ENCODE measurements around the gene CR2.

CR2 gene

DNA sequence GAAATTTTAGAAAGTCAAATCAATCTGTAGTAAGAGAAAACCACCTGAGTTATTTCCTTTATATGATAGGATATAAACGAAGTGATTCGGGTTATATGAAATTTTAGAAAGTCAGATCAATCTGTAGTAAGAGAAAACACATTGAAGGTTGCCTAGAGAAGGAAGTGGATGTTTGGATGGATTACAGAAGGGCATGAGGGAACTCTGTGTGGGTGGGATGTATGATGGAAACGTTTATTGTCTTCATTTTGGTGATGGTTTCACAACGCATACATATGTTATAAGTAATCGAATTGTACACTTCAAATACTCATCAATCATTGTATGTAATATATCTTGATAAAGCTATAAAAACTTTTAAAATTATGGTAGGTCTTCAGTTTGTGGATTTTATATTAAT lies 46.9 kb downstream of the CR2 start:
- TF ChIP-seq SIN3A (IDR thresholded peaks at IDR 0.05; ENCODE audit: borderline replicate concordance, insufficient read depth, low read length) (no peak), FOXP2 (optimal IDR thresholded peaks at IDR 0.05; ENCODE audit: borderline replicate concordance, extremely low read depth, extremely low read length, insufficient read depth) (no peak), TAF1 (IDR thresholded peaks at IDR 0.05; ENCODE audit: borderline replicate concordance, insufficient read depth, low read length) (no peak), POLR2AphosphoS5 (IDR thresholded peaks at IDR 0.05; ENCODE audit: low read depth, low read length) (no peak)
- TF ChIP-seq, protein P1, sequence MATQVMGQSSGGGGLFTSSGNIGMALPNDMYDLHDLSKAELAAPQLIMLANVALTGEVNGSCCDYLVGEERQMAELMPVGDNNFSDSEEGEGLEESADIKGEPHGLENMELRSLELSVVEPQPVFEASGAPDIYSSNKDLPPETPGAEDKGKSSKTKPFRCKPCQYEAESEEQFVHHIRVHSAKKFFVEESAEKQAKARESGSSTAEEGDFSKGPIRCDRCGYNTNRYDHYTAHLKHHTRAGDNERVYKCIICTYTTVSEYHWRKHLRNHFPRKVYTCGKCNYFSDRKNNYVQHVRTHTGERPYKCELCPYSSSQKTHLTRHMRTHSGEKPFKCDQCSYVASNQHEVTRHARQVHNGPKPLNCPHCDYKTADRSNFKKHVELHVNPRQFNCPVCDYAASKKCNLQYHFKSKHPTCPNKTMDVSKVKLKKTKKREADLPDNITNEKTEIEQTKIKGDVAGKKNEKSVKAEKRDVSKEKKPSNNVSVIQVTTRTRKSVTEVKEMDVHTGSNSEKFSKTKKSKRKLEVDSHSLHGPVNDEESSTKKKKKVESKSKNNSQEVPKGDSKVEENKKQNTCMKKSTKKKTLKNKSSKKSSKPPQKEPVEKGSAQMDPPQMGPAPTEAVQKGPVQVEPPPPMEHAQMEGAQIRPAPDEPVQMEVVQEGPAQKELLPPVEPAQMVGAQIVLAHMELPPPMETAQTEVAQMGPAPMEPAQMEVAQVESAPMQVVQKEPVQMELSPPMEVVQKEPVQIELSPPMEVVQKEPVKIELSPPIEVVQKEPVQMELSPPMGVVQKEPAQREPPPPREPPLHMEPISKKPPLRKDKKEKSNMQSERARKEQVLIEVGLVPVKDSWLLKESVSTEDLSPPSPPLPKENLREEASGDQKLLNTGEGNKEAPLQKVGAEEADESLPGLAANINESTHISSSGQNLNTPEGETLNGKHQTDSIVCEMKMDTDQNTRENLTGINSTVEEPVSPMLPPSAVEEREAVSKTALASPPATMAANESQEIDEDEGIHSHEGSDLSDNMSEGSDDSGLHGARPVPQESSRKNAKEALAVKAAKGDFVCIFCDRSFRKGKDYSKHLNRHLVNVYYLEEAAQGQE (IDR thresholded peaks at IDR 0.05; ENCODE audit: insufficient read depth in 1 of 2, low read depth in 2 of 2, low read length in 2 of 2), result no peak

DNA sequence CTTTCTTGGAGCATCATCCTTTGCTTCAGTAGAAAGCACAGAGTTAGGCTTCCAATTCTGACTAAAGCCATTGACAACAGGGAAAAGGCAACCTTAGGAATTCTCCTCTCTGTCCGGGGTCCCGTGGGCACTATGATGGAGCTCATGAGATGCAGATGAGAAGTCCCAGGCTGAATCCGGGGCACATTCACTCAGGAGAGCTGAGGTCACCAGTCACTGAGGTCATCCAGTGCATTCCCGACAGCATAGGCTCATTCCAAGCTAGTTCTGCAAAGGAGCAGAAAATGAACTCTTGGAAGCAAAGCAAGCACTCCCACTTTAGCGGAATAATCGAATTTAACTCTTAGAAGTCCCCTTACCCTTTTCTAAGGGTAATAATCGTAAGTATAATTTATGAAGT lies 48.6 kb downstream of the CR2 start:
- TF ChIP-seq POLR2AphosphoS5 (IDR thresholded peaks at IDR 0.05; ENCODE audit: low read depth, low read length), result no peak
- TF ChIP-seq TAF1 (IDR thresholded peaks at IDR 0.05; ENCODE audit: borderline replicate concordance, insufficient read depth, low read length), result no peak
- TF ChIP-seq FOXP2 (optimal IDR thresholded peaks at IDR 0.05; ENCODE audit: borderline replicate concordance, extremely low read depth, extremely low read length, insufficient read depth), result no peak
- no peak for TF ChIP-seq SIN3A (IDR thresholded peaks at IDR 0.05; ENCODE audit: borderline replicate concordance, insufficient read depth, low read length)
- TF ChIP-seq, protein P1 (IDR thresholded peaks at IDR 0.05; ENCODE audit: insufficient read depth in 1 of 2, low read depth in 2 of 2, low read length in 2 of 2), result no peak

DNA sequence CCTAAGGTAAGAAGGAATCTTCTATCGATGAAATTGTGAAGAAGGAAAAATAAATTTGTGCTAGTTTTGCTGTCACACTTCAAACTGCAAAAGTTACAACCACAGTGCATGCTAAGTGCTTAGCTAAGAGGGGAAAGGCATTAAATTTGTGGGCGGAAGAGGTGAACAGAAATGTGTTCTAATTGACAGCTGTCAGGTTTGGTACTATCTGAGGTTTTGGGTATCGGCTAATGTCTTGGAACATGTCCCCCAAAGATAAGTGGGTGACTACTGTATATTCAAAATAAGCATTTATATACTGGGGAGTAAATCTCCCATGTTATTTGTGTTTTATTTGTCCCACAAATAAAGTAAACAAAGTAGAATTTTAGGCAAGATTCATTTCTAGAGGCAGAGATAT lies 49.8 kb downstream of the CR2 start:
- TF ChIP-seq TAF1 (IDR thresholded peaks at IDR 0.05; ENCODE audit: borderline replicate concordance, insufficient read depth, low read length) (no peak), SIN3A (IDR thresholded peaks at IDR 0.05; ENCODE audit: borderline replicate concordance, insufficient read depth, low read length) (no peak), POLR2AphosphoS5 (IDR thresholded peaks at IDR 0.05; ENCODE audit: low read depth, low read length) (no peak), FOXP2 (optimal IDR thresholded peaks at IDR 0.05; ENCODE audit: borderline replicate concordance, extremely low read depth, extremely low read length, insufficient read depth) (no peak)
- TF ChIP-seq, protein P1 (IDR thresholded peaks at IDR 0.05; ENCODE audit: insufficient read depth in 1 of 2, low read depth in 2 of 2, low read length in 2 of 2), result no peak

DNA sequence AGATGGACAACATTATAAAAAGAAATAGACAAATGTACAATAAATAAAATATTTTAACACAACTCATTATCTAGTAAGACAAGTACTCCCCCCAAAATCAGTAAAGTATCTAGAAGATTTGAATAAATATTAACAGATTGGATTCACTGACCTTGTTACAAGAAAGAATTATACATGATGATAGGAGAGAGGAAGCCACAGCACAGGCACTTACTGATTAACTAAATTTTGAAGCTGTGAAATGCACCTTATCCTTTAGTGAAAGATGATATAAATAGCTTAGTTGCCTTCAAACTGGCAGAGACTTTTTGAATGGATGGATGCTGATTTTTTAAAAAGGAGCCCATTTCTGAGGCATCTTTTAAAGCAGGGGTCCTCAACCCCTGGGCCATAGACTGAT lies 50.3 kb downstream of the CR2 start:
- no peak for TF ChIP-seq TAF1 (IDR thresholded peaks at IDR 0.05; ENCODE audit: borderline replicate concordance, insufficient read depth, low read length)
- TF ChIP-seq, protein P1 (IDR thresholded peaks at IDR 0.05; ENCODE audit: insufficient read depth in 1 of 2, low read depth in 2 of 2, low read length in 2 of 2), result no peak
- no peak for TF ChIP-seq SIN3A (IDR thresholded peaks at IDR 0.05; ENCODE audit: borderline replicate concordance, insufficient read depth, low read length)
- no peak for TF ChIP-seq FOXP2 (optimal IDR thresholded peaks at IDR 0.05; ENCODE audit: borderline replicate concordance, extremely low read depth, extremely low read length, insufficient read depth)
- TF ChIP-seq POLR2AphosphoS5 (IDR thresholded peaks at IDR 0.05; ENCODE audit: low read depth, low read length), result no peak

DNA sequence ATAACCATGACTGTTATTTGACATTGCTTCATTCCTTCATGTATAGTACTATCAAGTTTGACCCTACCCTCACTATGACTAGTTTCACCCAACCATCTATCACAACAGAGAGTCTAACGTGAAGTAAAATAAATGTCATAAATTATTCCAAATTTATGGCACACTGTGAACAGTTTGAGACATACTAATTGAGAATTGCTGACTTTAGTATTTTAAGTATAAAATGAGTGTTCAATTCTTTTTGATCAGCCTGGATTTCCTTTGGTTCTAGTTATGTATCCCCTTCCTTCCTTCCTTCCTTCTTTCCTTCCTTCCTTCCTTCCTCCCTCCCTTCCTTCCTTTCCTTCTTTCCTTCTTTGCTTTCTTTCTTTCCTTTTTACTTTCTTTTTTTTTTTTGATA lies 56.3 kb downstream of the CR2 start:
- no peak for TF ChIP-seq TAF1 (IDR thresholded peaks at IDR 0.05; ENCODE audit: borderline replicate concordance, insufficient read depth, low read length)
- no peak for TF ChIP-seq SIN3A (IDR thresholded peaks at IDR 0.05; ENCODE audit: borderline replicate concordance, insufficient read depth, low read length)
- TF ChIP-seq FOXP2 (optimal IDR thresholded peaks at IDR 0.05; ENCODE audit: borderline replicate concordance, extremely low read depth, extremely low read length, insufficient read depth), result no peak
- TF ChIP-seq POLR2AphosphoS5 (IDR thresholded peaks at IDR 0.05; ENCODE audit: low read depth, low read length), result no peak
- TF ChIP-seq, protein P1 (IDR thresholded peaks at IDR 0.05; ENCODE audit: insufficient read depth in 1 of 2, low read depth in 2 of 2, low read length in 2 of 2), result no peak

Data from PFSK-1 (cell line).